OCI-LY7 (cell line): ENCODE data around the gene ATR. TPM values are rescaled to one million over a fixed set of nuclear protein-coding genes. Genes with fewer than 3 reads are reported as not detected.

Source experiments
- BruUV-seq: library from RNA; stranded (reverse); fragments of 400-500 nt; replicated peaks from 2 replicates; lab custom pipeline; 2021; lab: Mats Ljungman, UMichigan
- CTCF ChIA-PET: fragments of 300-600 bp; sonication (Branson Sonifier 250); formaldehyde crosslinking; loops from one replicate; lab custom pipeline; 2022; ENCODE audit warnings: antibody characterized with exemption; ENCODE audit not compliant: unreplicated experiment; lab: Charles Lee
- POLR2A ChIA-PET: fragments of 300-600 bp; sonication (Branson Sonifier 250); formaldehyde crosslinking; loops from one replicate; lab custom pipeline; 2022; ENCODE audit warnings: antibody characterized with exemption; lab: Charles Lee
- DNase-seq: peaks from one replicate; pipeline ENCODE4 v3.0.0-alpha.2; 2015; ENCODE audit warnings: low spot score
- H2AFZ ChIP-seq: fragments of 200-600 bp; sonication (generic), shearing (Covaris generic); 2 replicates; pipeline ENCODE4 v1.6.1; 2014; ENCODE audit warnings: mild to moderate bottlenecking, antibody characterized with exemption, low read length, moderate library complexity
- H3K27ac ChIP-seq: fragments of 200-600 bp; sonication (generic); 2 replicates; pipeline ENCODE4 v1.5.1; 2014; ENCODE audit warnings: mixed run types, low read depth, mild to moderate bottlenecking, moderate library complexity, low read length, inconsistent platforms; ENCODE audit not compliant: poor library complexity, severe bottlenecking
- H3K36me3 ChIP-seq: fragments of 200-600 bp; sonication (generic); 2 replicates; pipeline ENCODE4 v1.6.1; 2014; ENCODE audit warnings: mild to moderate bottlenecking, antibody characterized with exemption, low read length, moderate library complexity, mixed read lengths; ENCODE audit not compliant: insufficient read depth
- H3K4me1 ChIP-seq: fragments of 200-600 bp; sonication (generic); 2 replicates; pipeline ENCODE4 v1.5.1; 2014; ENCODE audit warnings: mild to moderate bottlenecking, low read length; ENCODE audit not compliant: insufficient read depth, poor library complexity, severe bottlenecking
- H3K4me2 ChIP-seq: fragments of 200-600 bp; sonication (generic); 2 replicates; pipeline ENCODE4 v1.6.1; 2014; ENCODE audit warnings: mild to moderate bottlenecking, low read length
- H3K4me3 ChIP-seq: fragments of 200-600 bp; sonication (generic); 2 replicates; pipeline ENCODE4 v1.5.1; 2014; ENCODE audit warnings: mild to moderate bottlenecking, low read depth, low read length; ENCODE audit not compliant: poor library complexity, severe bottlenecking
- H3K79me2 ChIP-seq: fragments of 200-600 bp; sonication (generic); 2 replicates; pipeline ENCODE4 v1.6.1; 2016; ENCODE audit warnings: low read depth, mild to moderate bottlenecking, low read length, moderate library complexity, mixed read lengths; ENCODE audit not compliant: insufficient read depth
- H3K9me2 ChIP-seq: fragments of 200-600 bp; sonication (generic); 2 replicates; pipeline ENCODE4 v1.6.1; 2016; ENCODE audit warnings: mild to moderate bottlenecking, low read length, mixed read lengths; ENCODE audit not compliant: insufficient read depth
- H3K9me3 ChIP-seq: fragments of 200-600 bp; sonication (generic); 2 replicates; pipeline ENCODE4 v1.6.1; 2014; ENCODE audit warnings: mild to moderate bottlenecking, mixed run types, low read length, mixed read lengths
- H4K20me1 ChIP-seq: fragments of 200-600 bp; sonication (generic); 2 replicates; pipeline ENCODE4 v1.6.1; 2014; ENCODE audit warnings: mild to moderate bottlenecking, antibody characterized with exemption, low read length, moderate library complexity, mixed read lengths; ENCODE audit not compliant: insufficient read depth
- CTCF ChIP-seq: fragments of 200-600 bp; sonication (generic); conservative IDR thresholded peaks from 2 replicates; pipeline ENCODE4 v1.5.1; 2014; ENCODE audit warnings: mild to moderate bottlenecking, antibody characterized with exemption, low read length, moderate library complexity, mixed read lengths
- EZH2phosphoT487 ChIP-seq: fragments of 200-600 bp; sonication (generic); IDR thresholded peaks from 2 replicates; pipeline ENCODE4 v1.6.1; 2018; ENCODE audit warnings: low read depth, borderline replicate concordance, mild to moderate bottlenecking, mixed run types, antibody characterized with exemption, low read length, moderate library complexity, mixed read lengths
- intact Hi-C: fragments of 100-400 bp; cut with micrococcal nuclease; formaldehyde crosslinking; loops from one replicate; pipeline ENCODE4 v1.10.0; 2022; ENCODE audit not compliant: unreplicated experiment
- total RNA-seq, 2 experiments: library from RNA; depleted of rRNA in 1 of 2; stranded (reverse); fragments of >200 nt in 1 of 2; shearing (Covaris generic) in 1 of 2; gene quantifications; 2 replicates each; pipeline ENCODE4 v1.2.3, GENCODE V29; 2014 to 2022

Gene ATR
- total RNA-seq, 2 experiments from 2014 or later = 27.1 to 49.5 TPM

- intact Hi-C loops = no loop called here
- H3K79me2 ChIP-seq = no peaks in the 10 kb centered on the region
- TF ChIP-seq CTCF = no peak
- H3K4me3 ChIP-seq = no peak overlapping the region
- H4K20me1 ChIP-seq = no peaks in the 10 kb centered on the region
- no peak overlapping the region for H3K4me2 ChIP-seq
- H3K36me3 ChIP-seq = peaks cover 71% of the 10 kb centered on the region
- no TSS peak for BruUV-seq
- ChIA-PET POLR2A (interaction anchor here (0.8 to 2.0 kb wide), 2 partner anchors 12 to 393 kb away, joined by 3 to 8 read pairs; no protein-coding TSS in a partner anchor), CTCF (no interaction called here)
- no peak overlapping the region for H3K27ac ChIP-seq
- no peak for DNase-seq
- no peaks in the 10 kb centered on the region for H3K9me3 ChIP-seq
- no peak overlapping the region for H2AFZ ChIP-seq
- H3K4me1 ChIP-seq = no peaks in the 10 kb centered on the region
- H3K9me2 ChIP-seq = no peaks in the 10 kb centered on the region
Measured at GRCh38 chr3:142536519-142536918, 42.0 kb downstream of the ATR start.

GRCh38 chr3:142534543-142534942 lies 44.0 kb downstream of the ATR start:
- CTCF ChIA-PET = no interaction called here

GRCh38 chr3:142530296-142530695 lies 48.2 kb downstream of the ATR start:
- ChIA-PET POLR2A (interaction anchor here (1.0 kb wide), 1 partner anchor 79 kb away, joined by 3 read pairs; no protein-coding TSS in a partner anchor), CTCF (no interaction called here)
- H3K9me3 ChIP-seq = no peaks in the 10 kb centered on the region
- no peak for DNase-seq
- peaks cover 64% of the 10 kb centered on the region for H3K36me3 ChIP-seq
- H3K4me1 ChIP-seq = no peaks in the 10 kb centered on the region
- H2AFZ ChIP-seq = no peak overlapping the region
- TF ChIP-seq EZH2phosphoT487 (no peak), CTCF (no peak)
- H4K20me1 ChIP-seq = no peaks in the 10 kb centered on the region
- no peak overlapping the region for H3K4me2 ChIP-seq
- H3K9me2 ChIP-seq = no peaks in the 10 kb centered on the region
- no peak overlapping the region for H3K4me3 ChIP-seq
- no TSS peak for BruUV-seq
- intact Hi-C loops = no loop called here
- H3K79me2 ChIP-seq = no peaks in the 10 kb centered on the region
- H3K27ac ChIP-seq = no peak overlapping the region

More at GRCh38 chr3:142534543-142534942, 44.0 kb downstream of the ATR start:
- Histone ChIP-seq H4K20me1 (no peaks in the 10 kb centered on the region), H3K4me3 (no peak overlapping the region), H3K27ac (no peak overlapping the region), H3K79me2 (no peaks in the 10 kb centered on the region), H3K9me2 (no peaks in the 10 kb centered on the region), H3K36me3 (peaks cover 75% of the 10 kb centered on the region), H3K4me1 (no peaks in the 10 kb centered on the region), H3K9me3 (no peaks in the 10 kb centered on the region), H3K4me2 (no peak overlapping the region), H2AFZ (no peak overlapping the region)
- DNase-seq = no peak
- intact Hi-C loops = no loop called here
- POLR2A ChIA-PET = interaction anchor here (2.0 kb wide), 1 partner anchor 10 kb away, joined by 8 read pairs; no protein-coding TSS in a partner anchor
- no TSS peak for BruUV-seq
- TF ChIP-seq EZH2phosphoT487 (no peak), CTCF (no peak)
